Measurements from ENCODE around the gene SMAP1.

SMAP1 gene

GRCh38 chr6:70841112-70841511, 173.4 kb downstream of the SMAP1 start:
- DNase-seq (ENCODE audit: low read depth), result no peak
- TF ChIP-seq MYC (IDR thresholded peaks at IDR 0.05; ENCODE audit: low read depth, low read length) (no peak), POLR2A (IDR thresholded peaks at IDR 0.05; ENCODE audit: extremely low read depth, insufficient read length) (no peak)
- TF ChIP-seq, protein P1, sequence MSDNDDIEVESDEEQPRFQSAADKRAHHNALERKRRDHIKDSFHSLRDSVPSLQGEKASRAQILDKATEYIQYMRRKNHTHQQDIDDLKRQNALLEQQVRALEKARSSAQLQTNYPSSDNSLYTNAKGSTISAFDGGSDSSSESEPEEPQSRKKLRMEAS (IDR thresholded peaks at IDR 0.05; ENCODE audit: low read depth, low read length), result no peak
- TF ChIP-seq, protein P2, sequence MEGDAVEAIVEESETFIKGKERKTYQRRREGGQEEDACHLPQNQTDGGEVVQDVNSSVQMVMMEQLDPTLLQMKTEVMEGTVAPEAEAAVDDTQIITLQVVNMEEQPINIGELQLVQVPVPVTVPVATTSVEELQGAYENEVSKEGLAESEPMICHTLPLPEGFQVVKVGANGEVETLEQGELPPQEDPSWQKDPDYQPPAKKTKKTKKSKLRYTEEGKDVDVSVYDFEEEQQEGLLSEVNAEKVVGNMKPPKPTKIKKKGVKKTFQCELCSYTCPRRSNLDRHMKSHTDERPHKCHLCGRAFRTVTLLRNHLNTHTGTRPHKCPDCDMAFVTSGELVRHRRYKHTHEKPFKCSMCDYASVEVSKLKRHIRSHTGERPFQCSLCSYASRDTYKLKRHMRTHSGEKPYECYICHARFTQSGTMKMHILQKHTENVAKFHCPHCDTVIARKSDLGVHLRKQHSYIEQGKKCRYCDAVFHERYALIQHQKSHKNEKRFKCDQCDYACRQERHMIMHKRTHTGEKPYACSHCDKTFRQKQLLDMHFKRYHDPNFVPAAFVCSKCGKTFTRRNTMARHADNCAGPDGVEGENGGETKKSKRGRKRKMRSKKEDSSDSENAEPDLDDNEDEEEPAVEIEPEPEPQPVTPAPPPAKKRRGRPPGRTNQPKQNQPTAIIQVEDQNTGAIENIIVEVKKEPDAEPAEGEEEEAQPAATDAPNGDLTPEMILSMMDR (IDR thresholded peaks at IDR 0.05; ENCODE audit: low read depth, low read length), result no peak
- no peak overlapping the region for H3K4me3 ChIP-seq (ENCODE audit: low read depth, low read length)

- TF ChIP-seq POLR2A (IDR thresholded peaks at IDR 0.05; ENCODE audit: extremely low read depth, insufficient read length), result no peak
- TF ChIP-seq, protein P2 (IDR thresholded peaks at IDR 0.05; ENCODE audit: low read depth, low read length), result no peak
- TF ChIP-seq, protein P1 (IDR thresholded peaks at IDR 0.05; ENCODE audit: low read depth, low read length), result no peak
- TF ChIP-seq MYC (IDR thresholded peaks at IDR 0.05; ENCODE audit: low read depth, low read length), result no peak
- H3K4me3 ChIP-seq (ENCODE audit: low read depth, low read length), result no peak overlapping the region
- no peak for DNase-seq (ENCODE audit: low read depth)
These were observed 174.9 kb downstream of the SMAP1 start for GRCh38 chr6:70842541-70842940.

DNA sequence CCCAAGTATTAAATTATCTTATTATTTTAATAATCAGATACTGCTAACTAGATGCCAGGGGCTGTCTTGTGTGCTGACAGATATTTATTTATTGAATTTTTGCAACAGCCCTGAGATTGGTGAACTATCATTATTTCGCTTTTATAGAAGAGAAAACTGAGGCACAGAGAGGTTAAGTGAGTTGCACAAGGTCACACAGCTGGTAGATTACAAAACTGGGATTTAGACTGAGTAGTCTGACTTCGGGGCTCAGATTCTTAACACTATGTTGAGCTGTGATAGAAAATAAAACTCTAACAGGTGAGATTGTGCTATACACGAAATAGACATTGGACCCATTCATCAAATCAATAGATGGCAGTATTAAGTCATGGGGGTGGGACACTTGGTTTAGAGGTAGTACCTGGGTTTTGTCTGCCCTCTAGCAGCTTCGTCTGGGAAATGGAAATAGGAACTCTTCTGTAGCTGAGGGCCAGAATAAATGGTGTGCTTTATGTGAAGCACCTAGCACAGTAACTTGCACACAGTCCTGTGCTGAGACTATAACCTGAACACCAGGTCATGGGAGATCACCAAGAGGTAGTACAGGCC, 175.7 kb downstream of the SMAP1 start:
- TF ChIP-seq MYC (IDR thresholded peaks at IDR 0.05; ENCODE audit: low read depth, low read length), result no peak
- no peak for TF ChIP-seq POLR2A (IDR thresholded peaks at IDR 0.05; ENCODE audit: extremely low read depth, insufficient read length)
- TF ChIP-seq, protein P2 (IDR thresholded peaks at IDR 0.05; ENCODE audit: low read depth, low read length), result no peak
- TF ChIP-seq, protein P1 (IDR thresholded peaks at IDR 0.05; ENCODE audit: low read depth, low read length), result no peak
- no peak for DNase-seq (ENCODE audit: low read depth)
- no peak overlapping the region for H3K4me3 ChIP-seq (ENCODE audit: low read depth, low read length)

DNA sequence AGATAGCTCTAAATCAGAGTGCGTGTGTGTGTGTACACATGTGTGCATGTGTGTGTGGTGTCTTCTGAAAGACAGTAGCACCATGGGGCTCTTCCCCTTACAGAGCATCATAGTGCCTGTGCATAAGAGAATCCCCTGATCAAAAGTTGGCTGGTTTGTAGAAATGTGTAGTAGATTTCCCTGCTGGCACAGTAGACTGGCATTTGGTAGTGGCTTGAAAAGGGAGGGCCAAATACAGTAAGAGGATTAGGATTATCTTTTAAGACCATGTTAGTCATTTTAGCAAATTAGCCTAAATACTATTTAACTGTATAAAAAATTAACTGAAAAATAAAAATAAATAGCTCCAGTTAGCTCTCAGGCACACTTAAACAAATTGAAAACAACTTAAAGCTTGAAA, 176.6 kb downstream of the SMAP1 start:
- TF ChIP-seq MYC (IDR thresholded peaks at IDR 0.05; ENCODE audit: low read depth, low read length) (no peak), POLR2A (IDR thresholded peaks at IDR 0.05; ENCODE audit: extremely low read depth, insufficient read length) (no peak)
- TF ChIP-seq, protein P2 (IDR thresholded peaks at IDR 0.05; ENCODE audit: low read depth, low read length), result no peak
- TF ChIP-seq, protein P1 (IDR thresholded peaks at IDR 0.05; ENCODE audit: low read depth, low read length), result no peak
- H3K4me3 ChIP-seq (ENCODE audit: low read depth, low read length), result no peak overlapping the region
- DNase-seq (ENCODE audit: low read depth), result no peak

DNA sequence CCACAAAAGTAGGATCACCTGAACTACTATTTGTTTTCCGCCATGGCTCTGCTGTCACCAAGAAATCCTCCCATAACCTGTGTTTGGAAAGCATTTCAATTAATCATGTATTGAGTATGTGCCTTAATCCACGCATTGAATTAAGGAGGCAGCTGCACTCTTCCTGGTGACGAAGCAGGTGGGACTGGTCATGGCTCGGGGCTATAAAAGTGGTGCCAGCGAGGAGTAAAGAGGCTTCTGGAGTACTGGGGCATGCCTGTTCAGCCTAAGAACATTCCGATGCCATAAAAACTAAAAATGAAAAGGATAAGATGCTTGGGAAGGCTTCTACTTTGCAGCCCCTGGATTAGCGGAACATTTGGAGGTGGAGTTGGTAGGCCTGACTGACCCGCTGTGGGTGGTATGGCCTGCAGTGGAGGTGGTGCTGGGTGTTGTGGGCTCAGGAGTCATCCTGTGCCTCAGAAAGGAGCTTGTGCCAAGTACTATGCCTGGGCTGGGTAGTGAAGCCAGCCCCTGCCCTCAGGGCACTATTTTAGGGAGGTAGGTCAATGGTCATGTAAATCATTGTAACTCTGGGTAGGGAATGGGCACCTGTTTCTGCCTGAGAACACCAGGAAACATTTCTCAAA, 178.6 kb downstream of the SMAP1 start:
- TF ChIP-seq POLR2A (IDR thresholded peaks at IDR 0.05; ENCODE audit: extremely low read depth, insufficient read length) (no peak), MYC (IDR thresholded peaks at IDR 0.05; ENCODE audit: low read depth, low read length) (no peak)
- TF ChIP-seq, protein P1 (IDR thresholded peaks at IDR 0.05; ENCODE audit: low read depth, low read length), result no peak
- TF ChIP-seq, protein P2 (IDR thresholded peaks at IDR 0.05; ENCODE audit: low read depth, low read length), result no peak
- no peak overlapping the region for H3K4me3 ChIP-seq (ENCODE audit: low read depth, low read length)
- no peak for DNase-seq (ENCODE audit: low read depth)

All from NB4 (cell line).